Ramos (cell line): ENCODE data around the gene OR10K1.
"Not testable (repeated sequence)": the region's sequence is repeated elsewhere in the genome, so short reads cannot be mapped to it uniquely, and the experiment has no call there.

Source experiments
- in situ Hi-C: fragments of 300-500 bp; cut with MboI; formaldehyde crosslinking; loops from one replicate; pipeline ENCODE4 v1.14.3; 2022; ENCODE audit warnings: low sequenced_read_pairs; ENCODE audit not compliant: unreplicated experiment

OR10K1 gene, protein sequence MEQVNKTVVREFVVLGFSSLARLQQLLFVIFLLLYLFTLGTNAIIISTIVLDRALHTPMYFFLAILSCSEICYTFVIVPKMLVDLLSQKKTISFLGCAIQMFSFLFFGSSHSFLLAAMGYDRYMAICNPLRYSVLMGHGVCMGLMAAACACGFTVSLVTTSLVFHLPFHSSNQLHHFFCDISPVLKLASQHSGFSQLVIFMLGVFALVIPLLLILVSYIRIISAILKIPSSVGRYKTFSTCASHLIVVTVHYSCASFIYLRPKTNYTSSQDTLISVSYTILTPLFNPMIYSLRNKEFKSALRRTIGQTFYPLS

DNA sequence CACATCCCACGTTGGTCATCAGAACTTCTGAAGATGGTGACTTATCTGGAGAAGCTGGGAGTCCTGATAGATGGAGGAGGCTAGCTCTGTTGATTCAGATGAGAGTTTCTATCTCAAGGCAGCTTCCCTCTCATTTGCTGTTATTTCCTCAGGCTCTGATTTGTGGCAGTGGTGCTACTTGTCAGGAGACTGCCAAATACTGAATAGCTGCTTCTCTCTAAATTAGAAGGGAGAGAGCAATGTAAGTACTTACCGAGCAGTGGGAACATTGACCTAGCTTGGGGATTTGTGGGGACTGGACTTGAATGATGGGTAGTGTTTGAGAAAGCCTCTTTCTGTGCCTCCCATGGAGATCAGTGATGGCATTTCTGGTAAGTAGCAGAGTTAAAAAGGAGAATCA is at the start of gene OR10K1:
TSS of gene OR10K1 (plus strand) at position 301 of the 400 bp plus-strand sequence. CDS start 3,728 bp downstream, outside the sequence.
- in situ Hi-C loops: no loop called here

DNA sequence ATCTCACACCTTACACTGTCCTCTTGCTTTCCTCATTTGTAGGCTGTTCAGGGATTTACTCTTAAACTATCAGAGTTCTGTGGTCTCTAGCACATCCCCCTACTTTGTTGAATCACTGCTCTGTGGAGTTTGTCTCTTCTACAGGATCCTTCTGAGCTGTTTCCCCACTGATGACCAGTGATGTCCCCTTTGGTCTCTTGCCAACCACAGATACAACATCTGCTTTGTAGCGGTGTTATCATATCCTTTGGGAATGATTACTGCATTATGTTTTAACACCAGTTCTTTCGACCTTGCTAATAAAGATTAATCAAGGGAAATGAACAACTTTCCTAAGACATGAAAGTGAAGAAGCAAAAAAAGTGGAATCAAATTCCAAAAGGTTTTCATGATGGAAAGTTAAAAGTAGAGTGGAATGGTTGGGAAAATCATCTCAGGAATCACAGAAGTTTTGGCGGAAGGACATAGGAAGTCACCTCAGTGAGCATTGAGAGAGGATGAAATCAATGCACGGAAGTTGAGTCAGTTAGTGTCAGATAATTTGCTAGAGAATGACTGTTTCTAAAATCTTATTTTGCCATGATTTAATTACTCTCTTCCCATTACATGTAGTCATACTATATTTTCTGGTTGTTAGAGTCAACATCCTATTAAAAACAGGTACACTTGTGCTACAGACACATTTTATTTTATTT is 46.8 kb upstream of the OR10K1 start:
- in situ Hi-C loops: no loop called here

DNA sequence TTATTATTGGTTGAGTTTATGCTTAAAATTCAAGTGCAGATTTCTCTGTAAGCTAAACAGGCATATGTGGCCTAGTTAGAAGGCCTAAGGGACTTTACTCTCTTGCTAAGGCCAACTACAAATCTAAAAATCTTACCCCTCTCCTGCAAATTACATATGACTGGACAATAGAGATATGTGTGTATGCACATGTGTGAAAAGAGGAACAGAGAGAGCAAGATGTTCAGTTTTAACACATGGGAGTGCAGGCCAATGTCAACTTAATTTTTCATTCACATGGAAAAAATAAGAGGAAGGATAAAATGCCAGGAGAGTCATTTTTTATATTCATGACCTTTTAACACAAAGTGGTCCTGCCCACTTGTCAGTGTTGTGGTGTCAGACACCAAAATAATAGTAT is 44.0 kb upstream of the OR10K1 start:
- in situ Hi-C loops: no loop called here

DNA sequence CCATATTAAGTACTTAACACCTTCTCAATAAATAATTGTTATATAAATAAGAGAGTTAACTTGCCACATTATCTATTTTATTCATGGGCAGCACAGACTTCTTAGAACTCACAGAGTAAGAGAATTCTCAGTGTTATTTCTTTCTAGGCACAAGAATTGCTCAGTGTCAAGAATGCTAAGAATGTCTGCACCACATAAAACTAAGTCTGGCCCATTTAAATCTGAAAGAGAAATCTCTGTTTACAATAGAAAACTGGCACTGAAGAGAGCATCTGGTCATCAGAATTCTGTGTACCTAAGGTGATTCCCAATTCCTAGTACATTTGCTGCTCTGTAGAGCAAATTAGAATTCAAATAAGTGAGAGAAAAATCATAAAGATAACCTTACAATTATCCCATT is 39.4 kb upstream of the OR10K1 start:
- in situ Hi-C loops: no loop called here

DNA sequence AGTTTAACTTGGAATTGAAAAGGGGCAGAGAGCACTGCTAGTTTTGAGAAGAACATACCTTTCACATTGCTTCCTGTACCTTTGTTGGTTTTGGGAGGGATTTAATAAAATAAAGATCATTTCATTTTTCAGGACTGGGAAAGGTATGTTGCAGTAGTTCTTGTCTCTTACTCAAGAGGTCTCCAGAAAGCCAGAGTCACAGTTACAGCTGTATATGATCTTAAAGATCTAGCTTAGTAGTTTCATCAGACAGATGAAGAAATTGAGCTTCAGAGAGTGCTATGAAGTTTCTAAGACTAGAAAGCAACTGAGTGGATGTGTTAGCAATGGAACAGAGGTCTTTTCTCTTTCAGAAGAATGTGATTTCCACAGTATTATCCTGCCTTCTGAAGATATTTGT is 36.6 kb upstream of the OR10K1 start:
- in situ Hi-C loops: no loop called here

DNA sequence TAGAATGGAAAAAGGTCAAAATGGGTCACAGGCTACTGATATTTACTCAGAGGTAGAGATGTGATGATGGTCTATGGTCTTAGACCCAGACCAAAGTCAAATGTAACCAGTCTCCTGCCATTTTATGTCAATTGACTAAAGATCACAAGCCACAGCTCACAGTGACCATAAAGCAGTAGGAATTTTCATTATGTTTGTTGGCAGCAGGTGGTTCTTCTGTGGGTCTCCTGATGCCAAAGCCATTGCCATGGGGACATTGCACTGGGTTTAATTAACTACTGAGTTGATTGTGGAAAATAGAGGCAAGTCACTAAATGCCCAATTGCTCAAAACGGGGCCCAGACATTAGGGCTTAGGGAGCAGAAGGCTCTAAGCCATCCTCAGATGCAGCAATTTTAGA is 35.5 kb upstream of the OR10K1 start, which contains the start of gene OR10K2:
TSS of gene OR10K2 (minus strand) at position 101 of the 400 bp plus-strand sequence. CDS start 5,371 bp downstream, outside the sequence.
- in situ Hi-C loops: no loop called here

DNA sequence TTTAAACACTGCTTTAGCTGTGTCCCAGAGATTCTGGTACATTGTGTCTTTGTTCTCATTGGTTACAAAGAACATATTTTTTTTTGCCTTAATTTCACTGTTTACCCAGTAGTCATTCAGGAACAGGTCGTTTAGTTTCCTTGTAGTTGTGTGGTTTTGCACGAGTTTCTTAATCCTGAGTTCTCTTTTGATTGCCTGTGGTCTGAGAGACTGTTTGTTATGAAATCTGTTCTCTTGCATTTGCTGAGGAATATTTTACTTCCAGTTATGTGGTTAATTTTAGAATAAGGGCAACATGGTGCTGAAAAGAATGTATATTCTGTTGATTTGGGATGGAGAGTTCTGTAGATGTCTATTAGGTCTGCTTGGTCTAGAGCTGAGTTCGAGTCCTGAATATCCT is 31.5 kb upstream of the OR10K1 start:
- in situ Hi-C loops: not testable (repeated sequence)

DNA sequence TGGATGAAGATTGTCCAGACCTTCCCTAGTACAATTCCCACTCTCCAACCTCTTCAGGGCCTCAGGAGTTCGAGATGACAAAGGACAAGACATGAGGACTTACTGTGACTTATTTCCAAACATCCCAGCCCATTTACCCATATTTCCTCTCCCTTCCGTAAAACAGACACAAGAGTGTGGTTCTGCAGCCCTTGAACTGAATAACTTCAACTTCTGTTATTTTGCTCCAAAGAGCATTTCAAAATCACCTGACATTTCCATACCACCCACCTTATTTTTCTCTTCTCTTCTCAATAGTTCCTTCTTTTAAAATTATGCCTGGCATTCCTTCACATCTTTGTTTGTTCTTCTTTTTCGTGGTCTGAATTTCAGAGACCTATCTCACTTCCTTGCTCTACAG is 26.9 kb upstream of the OR10K1 start:
- in situ Hi-C loops: no loop called here

DNA sequence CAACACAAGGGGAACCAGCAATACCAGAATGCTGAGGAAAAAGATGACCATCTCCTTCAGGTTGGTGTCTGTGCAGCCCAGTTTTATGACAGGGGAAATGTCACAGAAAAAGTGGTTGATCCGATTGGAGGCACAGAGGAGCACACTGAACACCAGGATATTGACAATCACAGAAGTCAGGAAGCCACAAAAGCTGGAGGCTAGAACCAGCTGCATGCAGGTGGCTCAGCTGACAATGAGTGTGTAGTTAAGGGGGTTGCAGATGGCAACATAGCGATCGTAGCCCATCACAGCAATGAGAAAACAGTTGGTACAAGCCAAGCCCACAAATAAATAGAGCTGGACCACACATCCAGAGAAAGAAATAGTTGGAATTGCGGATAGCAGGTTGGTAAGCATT is 16.3 kb upstream of the OR10K1 start:
- in situ Hi-C loops: no loop called here

DNA sequence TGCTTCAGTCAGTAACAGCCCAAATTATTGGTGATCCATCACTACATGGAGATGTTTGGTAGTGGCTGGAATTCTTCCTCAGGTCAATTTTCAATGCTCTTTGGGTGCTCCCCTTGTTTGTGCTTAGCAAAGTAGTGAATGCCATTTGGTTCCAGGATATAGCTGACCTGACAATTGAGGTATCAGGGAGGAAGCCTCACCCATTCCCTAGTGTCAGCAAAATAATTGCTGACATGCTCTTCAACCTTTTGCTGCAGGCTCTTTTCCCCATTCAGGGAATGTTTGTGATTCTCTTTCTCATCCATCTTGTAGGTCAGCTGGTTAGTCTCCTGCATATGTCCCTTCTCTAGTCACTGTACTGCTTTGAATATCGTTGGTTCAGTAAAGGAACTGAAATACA is 7.1 kb upstream of the OR10K1 start:
- in situ Hi-C loops: no loop called here

DNA sequence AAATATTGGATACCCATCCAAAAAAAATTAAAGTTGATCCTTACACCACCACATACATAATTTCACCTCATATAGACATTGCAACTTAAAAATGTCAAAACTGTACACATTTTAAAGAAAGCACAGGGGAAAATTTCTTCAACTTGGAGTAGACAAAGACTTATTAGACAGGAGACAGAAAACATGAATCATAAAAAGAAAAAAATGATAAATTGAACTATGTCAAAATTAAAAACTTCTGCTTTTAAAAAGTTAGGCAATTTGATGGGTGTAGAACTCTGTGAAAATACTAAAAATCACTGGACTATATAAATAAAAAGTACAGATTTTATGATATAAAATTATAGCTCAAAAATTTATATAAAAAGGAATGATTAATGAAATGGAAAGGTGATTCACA is 4.4 kb upstream of the OR10K1 start:
- in situ Hi-C loops: no loop called here

DNA sequence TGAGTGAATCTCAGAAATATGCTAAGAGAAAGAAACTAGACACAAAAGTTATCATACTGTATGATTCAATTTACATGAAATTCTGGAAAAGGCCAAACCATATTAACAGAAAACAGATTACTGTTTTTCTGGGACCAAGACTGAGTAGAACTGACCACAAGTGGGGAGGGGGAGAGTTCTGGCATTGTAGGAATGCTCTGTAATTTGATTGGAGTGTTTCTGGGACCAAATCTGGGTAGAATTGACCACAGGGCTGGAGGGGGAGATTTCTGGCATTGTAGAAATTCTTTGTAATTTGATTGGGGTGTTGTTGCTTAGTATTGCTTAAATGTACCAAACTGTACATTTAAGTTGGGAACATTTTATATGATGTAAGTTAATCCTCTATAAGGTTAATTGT is 3.4 kb upstream of the OR10K1 start:
- in situ Hi-C loops: no loop called here

DNA sequence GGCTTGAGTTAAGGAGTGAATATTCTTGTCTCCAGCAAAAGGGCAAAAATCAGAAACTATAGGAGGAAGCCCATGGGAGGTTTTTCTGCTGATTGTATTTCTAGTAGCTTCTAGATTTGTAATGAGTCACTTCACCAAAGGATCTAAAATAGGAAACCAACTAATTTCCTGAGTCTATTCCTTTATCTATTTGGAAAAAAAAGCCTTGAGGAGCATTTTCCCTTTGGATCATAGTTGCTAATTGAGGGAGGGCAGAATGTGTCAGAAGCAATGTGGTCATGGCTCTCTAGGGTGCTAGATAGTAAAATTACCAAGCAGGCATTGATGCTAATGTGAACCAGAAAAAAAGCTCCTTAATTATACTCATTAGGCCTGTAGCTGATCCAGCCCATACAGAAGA is 10.3 kb downstream of the OR10K1 start, which contains the start of gene OR10R2:
TSS of gene OR10R2 (plus strand) at position 301 of the 400 bp plus-strand sequence. CDS start 106 bp downstream, outside the sequence.
- in situ Hi-C loops: no loop called here

DNA sequence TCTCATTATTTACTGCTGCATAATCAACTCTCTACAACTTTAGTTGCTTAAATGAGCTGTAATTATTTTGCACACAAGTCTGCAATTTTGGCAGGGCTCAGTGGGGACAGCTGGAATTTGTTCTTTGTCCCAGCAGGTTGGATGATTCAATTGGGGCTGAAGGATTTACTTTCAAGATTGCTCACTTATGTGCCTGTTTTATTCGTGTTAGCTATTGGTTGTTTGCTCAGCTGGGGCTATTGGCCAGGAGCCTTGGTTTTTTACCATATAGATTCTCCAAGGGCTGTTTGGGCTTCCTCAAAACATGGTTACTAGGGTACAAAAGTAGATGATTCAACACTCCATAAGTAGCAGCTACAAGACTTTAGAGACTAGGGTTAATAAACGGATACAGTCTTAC is 23.8 kb downstream of the OR10K1 start:
- in situ Hi-C loops: no loop called here

DNA sequence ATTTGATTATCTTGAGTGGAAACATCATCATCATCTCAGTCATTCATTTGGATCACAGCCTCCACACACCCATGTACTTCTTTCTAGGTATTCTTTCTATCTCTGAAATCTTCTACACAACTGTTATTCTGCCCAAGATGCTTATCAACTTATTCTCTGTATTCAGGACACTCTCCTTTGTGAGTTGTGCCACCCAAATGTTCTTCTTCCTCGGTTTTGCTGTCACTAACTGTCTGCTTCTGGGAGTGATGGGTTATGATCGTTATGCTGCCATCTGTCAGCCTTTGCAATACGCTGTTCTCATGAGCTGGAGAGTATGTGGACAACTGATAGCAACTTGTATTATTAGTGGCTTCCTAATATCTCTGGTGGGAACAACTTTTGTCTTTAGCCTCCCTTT is 29.7 kb downstream of the OR10K1 start:
- in situ Hi-C loops: no loop called here

DNA sequence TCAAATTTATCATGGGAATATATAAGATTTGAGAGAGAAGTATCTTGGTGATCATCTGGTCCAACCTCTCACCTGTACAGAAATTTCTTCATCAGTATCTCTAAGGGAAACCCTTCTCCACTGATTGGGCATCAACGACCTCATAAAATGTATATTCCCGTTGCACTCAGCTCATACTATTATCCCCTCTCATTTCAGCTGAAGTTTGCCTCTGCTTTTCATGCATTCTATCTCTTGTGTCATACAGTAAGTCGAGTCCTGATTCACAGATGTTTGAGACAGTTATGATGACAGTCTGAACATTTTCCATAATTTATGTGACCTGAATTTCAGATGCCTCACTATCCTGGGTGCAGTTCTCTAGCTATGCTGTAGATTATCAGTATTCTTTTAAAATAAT is 31.4 kb downstream of the OR10K1 start:
- in situ Hi-C loops: no loop called here

DNA sequence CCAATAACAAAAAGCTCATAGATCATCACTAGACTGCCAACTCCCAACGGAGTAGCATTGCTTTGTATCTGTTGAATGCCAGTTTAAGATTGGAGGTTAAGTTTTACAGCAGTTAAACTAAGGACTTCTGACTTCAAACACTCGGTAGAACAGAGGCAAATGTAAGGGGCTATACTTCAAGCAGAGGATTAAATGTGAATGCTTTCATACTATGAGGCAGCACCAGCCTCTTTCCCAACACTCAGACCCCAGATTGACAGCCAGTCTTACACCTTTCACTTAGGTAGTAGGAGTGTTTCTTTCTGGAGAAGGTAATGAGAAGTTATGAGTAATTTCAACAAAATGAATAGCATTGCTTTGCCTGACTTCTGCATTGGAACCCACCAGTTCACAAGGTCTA is 33.2 kb downstream of the OR10K1 start:
- in situ Hi-C loops: no loop called here

DNA sequence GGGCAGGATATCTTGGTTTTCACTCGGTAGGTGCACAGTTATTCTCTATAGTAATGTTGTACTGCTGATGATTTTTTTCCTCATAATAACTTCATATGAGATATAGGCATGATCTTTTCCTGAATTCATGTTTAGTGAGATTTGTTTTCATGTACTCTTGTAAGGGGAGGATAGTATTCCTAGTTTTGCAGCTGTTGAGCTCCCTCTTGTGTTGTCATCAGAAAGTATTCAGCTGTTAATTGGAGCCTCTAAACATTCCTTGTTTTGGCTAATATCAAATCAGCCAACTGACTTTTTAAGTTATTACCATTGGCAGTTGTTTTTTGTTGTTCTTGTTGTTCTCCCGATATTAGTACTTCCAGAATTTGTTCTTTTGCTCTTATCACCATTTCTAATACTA is 34.7 kb downstream of the OR10K1 start:
- in situ Hi-C loops: no loop called here

DNA sequence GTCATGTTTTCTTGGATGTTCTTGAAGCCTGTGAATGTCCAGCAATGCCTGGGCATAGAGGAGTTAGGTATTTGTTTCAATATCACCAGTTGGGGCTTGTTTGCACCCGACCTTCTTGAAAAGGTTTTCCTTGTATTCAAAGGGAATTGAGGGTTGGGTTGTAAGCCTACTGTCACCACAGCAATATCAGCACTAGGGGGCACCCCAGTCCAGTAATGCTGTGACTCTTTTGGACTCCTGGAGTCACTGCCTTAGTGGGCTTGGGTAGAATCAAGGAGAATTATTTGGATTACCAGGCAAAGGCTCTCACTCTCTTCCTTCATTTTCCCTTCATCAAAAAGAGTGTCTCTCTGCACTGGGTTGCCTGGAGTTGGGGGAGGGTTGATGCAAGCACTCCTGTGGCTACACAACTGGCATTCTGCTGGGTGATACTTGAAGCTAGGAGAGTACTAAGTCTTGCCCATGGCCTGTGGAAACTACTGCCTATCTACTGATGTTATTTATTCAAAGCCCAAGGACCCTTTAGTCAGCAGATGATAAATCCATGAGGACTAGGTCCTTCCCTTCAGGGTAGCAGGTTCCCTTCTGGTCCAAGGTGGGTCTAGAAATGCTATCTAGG is 44.8 kb downstream of the OR10K1 start:
- in situ Hi-C loops: loop anchor here (10.0 kb wide), 1 partner anchor 568 kb away; the partner anchor contains the start of gene AIM2

DNA sequence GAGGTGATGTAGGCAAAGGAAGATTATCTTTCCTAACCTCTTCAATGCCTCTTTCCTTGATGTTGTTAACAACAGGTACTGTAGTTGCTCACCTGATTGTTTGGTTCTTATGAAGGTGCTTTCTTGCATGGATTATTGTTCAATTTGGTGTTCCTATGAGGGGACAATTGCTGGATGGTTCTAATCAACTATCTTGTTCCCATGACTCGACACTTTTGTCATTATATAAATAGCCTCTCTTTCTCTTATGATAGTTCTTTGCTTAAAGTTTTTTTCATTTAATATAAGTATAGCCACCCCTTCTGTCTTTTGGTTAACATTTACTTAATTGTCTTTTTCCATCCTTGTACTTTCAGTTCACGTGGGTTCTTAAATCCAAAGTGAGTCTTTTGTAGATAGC is 45.9 kb downstream of the OR10K1 start:
- in situ Hi-C loops: loop anchor here (10.0 kb wide), 1 partner anchor 567 kb away; the partner anchor contains the start of gene AIM2
